Measurements from ENCODE around the gene APCDD1L. TPM values are rescaled to one million over a fixed set of nuclear protein-coding genes. Genes with fewer than 3 reads are reported as not detected.

APCDD1L gene
- total and polyA plus RNA-seq, 9 donors = 0.08 to 0.62 TPM; not detected in 7

DNA sequence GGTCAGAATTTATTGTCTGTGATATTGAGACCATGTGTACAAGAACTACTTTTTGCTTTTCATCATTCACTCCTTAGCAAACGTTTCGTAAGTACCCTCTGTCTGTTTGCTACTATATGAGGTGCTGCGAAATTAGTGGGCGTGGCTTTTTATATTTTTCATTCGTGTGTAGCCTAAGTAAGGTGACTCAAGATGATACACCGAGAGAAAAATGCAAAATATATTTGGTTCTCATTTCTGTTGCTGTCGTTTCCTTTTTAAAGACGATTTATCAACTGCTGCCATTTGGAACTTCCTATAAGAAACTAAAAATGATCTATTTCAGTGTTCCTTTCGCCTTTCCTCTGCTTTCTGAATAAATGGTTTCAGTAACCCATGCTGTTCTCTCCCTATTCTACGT, 64.9 kb downstream of the APCDD1L start:
- DNase-seq = no peak
- no peaks in the 10 kb centered on the region for H3K36me3 ChIP-seq
- no peaks in the 10 kb centered on the region for H3K27me3 ChIP-seq
- H3K4me3 ChIP-seq = no peak overlapping the region
- H3K9me3 ChIP-seq = no peaks in the 10 kb centered on the region
- TF ChIP-seq POLR2A (IDR thresholded peaks at IDR 0.05) (no peak), EP300 (IDR thresholded peaks at IDR 0.05) (no peak)
- TF ChIP-seq, protein P1, sequence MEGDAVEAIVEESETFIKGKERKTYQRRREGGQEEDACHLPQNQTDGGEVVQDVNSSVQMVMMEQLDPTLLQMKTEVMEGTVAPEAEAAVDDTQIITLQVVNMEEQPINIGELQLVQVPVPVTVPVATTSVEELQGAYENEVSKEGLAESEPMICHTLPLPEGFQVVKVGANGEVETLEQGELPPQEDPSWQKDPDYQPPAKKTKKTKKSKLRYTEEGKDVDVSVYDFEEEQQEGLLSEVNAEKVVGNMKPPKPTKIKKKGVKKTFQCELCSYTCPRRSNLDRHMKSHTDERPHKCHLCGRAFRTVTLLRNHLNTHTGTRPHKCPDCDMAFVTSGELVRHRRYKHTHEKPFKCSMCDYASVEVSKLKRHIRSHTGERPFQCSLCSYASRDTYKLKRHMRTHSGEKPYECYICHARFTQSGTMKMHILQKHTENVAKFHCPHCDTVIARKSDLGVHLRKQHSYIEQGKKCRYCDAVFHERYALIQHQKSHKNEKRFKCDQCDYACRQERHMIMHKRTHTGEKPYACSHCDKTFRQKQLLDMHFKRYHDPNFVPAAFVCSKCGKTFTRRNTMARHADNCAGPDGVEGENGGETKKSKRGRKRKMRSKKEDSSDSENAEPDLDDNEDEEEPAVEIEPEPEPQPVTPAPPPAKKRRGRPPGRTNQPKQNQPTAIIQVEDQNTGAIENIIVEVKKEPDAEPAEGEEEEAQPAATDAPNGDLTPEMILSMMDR (IDR thresholded peaks at IDR 0.05) = no peak
- 26 to 37% (median 30%) methylated on average over 10 of the region's 10 CpGs for WGBS, 3 donors
- H3K27ac ChIP-seq = peak overlapping the region in 1 of 2 donors; percentile 18
- intact Hi-C loops (cut with DNase I) = no loop called here
- H3K4me1 ChIP-seq (ENCODE audit: insufficient read depth) = peaks cover 10% of the 10 kb centered on the region

DNA sequence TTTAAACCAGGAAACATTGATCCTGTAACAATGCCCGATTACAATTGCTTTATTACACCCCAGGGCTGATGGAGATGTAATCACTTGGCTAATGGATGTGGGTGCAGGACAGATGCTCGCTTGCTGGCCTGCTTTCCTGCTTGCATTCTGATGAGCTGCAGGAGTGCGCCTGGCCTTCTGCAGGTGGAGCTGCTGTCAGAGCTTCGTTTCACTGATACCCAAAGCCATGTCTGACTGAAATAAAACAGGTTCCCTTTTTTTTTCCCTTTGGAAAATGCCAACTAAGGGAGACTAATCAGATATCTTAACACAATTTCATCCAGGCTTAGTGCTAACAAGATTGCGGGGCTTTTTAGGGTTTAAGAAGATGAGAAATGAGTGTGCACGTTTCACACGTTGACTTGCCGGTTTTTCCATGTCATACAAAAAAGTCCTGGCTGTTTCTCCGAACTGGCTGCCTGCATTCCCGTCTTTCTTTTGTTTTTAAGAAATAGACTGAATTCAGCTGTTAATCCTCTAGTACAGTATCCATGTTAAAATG, 65.4 kb downstream of the APCDD1L start:
- peak overlapping the region in 1 of 2 donors; percentile 20 for H3K27ac ChIP-seq
- H3K36me3 ChIP-seq = no peaks in the 10 kb centered on the region
- H3K27me3 ChIP-seq = no peaks in the 10 kb centered on the region
- intact Hi-C loops (cut with DNase I) = no loop called here
- peaks cover 10% of the 10 kb centered on the region for H3K4me1 ChIP-seq (ENCODE audit: insufficient read depth)
- WGBS, 3 donors = 26 to 44% (median 32%) methylated on average over 10 of the region's 10 CpGs
- no peaks in the 10 kb centered on the region for H3K9me3 ChIP-seq
- no peak overlapping the region for H3K4me3 ChIP-seq
- DNase-seq = no peak
- TF ChIP-seq, protein P1 (IDR thresholded peaks at IDR 0.05) = no peak
- TF ChIP-seq POLR2A (IDR thresholded peaks at IDR 0.05) (no peak), EP300 (IDR thresholded peaks at IDR 0.05) (no peak)

DNA sequence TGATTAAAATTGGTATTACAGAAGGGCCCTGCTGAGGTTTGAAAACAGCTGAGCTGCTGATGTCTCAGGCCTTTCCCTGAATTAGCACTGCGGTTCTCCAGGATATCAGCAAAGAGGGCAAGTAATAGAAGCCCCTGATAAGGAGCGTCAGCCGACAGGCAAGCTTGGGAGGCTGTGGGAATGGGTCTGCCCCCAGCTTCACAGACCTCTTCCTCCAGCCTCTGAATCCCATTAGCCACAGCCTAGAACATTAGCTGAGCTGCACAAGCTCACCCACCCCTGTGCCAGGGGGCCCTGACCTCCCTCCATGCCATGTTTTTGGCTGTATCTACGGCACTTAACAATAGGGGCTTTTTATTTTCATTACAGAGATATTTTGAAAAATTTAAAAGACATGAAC, 66.2 kb downstream of the APCDD1L start:
- DNase-seq = no peak

DNA sequence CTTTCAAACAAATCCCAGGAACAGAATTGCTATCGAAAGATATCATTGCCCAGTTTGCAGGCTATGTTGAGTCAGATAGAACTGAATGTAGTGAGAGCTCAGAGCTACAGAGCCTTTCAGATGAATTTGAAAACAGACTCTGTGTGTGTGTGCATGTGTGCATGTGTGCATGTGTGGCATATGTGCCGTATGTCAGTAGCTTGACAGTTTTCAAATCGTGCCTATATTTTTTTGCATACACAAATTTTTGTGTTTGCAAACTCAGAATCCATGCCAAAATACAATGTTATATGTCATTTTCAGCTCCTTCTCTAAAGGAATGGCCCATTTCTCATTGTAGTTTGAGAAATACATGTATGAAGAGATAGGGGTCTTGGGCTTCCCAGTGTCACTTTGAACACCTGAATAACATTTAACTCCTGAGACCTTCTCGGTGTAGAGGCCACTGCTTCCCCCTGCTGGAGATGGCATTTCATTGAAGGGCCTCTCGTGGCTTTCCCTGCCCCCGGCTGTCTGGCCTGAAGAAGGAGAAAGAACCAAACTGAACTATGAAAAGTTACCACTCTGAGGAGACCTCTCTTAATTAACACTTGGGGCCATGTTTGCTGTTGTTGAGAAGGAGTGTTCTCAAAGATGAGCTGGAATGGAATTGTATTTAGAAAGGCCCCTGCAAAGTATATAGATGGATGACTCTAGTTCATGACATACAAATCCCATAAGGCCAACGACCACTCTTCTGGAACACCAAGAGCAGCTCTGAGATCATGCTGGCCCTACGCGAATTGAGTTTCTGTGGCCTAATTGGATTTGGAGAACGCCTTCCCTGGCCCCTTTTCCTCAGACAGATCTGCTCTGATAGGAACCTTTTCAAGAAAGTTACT, 67.4 kb downstream of the APCDD1L start:
- Histone ChIP-seq H3K36me3 (no peaks in the 10 kb centered on the region), H3K4me1 (ENCODE audit: insufficient read depth) (peaks cover 8% of the 10 kb centered on the region), H3K27ac (no peak overlapping the region), H3K4me3 (no peak overlapping the region), H3K9me3 (no peaks in the 10 kb centered on the region), H3K27me3 (no peaks in the 10 kb centered on the region)
- no peak for DNase-seq
- intact Hi-C loops (cut with DNase I) = no loop called here
- WGBS, 3 donors = 83 to 90% (median 86%) methylated on average over 10 of the region's 10 CpGs
- TF ChIP-seq POLR2A (IDR thresholded peaks at IDR 0.05) = no peak
- TF ChIP-seq EP300 (IDR thresholded peaks at IDR 0.05) = no peak
- TF ChIP-seq, protein P1 (IDR thresholded peaks at IDR 0.05) = no peak

More for the DNA sequence above, 66.2 kb downstream of the APCDD1L start:
- intact Hi-C loops (cut with DNase I) = no loop called here
- no peaks in the 10 kb centered on the region for H3K27me3 ChIP-seq
- H3K4me3 ChIP-seq = no peak overlapping the region
- TF ChIP-seq, protein P1 (IDR thresholded peaks at IDR 0.05) = no peak
- TF ChIP-seq EP300 (IDR thresholded peaks at IDR 0.05) (no peak), POLR2A (IDR thresholded peaks at IDR 0.05) (no peak)
- H3K36me3 ChIP-seq = no peaks in the 10 kb centered on the region
- peaks cover 8% of the 10 kb centered on the region for H3K4me1 ChIP-seq (ENCODE audit: insufficient read depth)
- no peaks in the 10 kb centered on the region for H3K9me3 ChIP-seq
- no peak overlapping the region for H3K27ac ChIP-seq
- 46 to 72% (median 53%) methylated on average over 4 of the region's 4 CpGs for WGBS, 3 donors
